CD4-positive, alpha-beta T cell (primary cell): ENCODE results near the gene AMFR. TPM values are rescaled to one million over a fixed set of nuclear protein-coding genes. Genes with fewer than 3 reads are reported as not detected.

ENCODE experiments used
- ATAC-seq: fragments of 200-7000 bp; cut with Tn5 transposase; one replicate; pipeline ENCODE4 v1.10.0; 2022; ENCODE audit warnings: mild to moderate bottlenecking; ENCODE audit not compliant: poor library complexity
- CTCF ChIA-PET: fragments of 350-600 bp; sonication (Branson Sonifier 250); formaldehyde crosslinking; loops from one replicate; lab custom pipeline; 2021; ENCODE audit warnings: antibody characterized with exemption, inconsistent platforms; lab: Charles Lee
- POLR2A ChIA-PET: fragments of 350-600 bp; sonication (Branson Sonifier 250); formaldehyde crosslinking; loops from one replicate; lab custom pipeline; 2021; ENCODE audit warnings: antibody characterized with exemption, inconsistent platforms; lab: Charles Lee
- DNase-seq, 14 experiments: peaks; one replicate each; pipeline ENCODE4 v3.0.0-alpha.2; 2013 to 2020; ENCODE audit warnings: mixed read lengths in 2 of 14
- H3K27ac ChIP-seq, 2 donors: one replicate each; pipeline versions ENCODE4 v1.5.1 to v1.7.0; 2013; ENCODE audit warnings: low read length in 2 of 2, low read depth in 1 of 2, mild to moderate bottlenecking in 1 of 2
- H3K27me3 ChIP-seq, 2 experiments: 1 replicate in 1 of 2; 2 replicates in 1 of 2; pipeline versions ENCODE4 v1.6.1 to v1.7.0; 2013; ENCODE audit warnings: low read length in 2 of 2, control low read depth in 1 of 2, mild to moderate bottlenecking in 1 of 2, moderate library complexity in 1 of 2; ENCODE audit not compliant: insufficient read depth in 2 of 2, control insufficient read depth in 1 of 2
- H3K36me3 ChIP-seq: one replicate; pipeline ENCODE4 v1.6.1; 2013; ENCODE audit warnings: low read length, control low read depth; ENCODE audit not compliant: insufficient read depth
- H3K4me1 ChIP-seq: one replicate; pipeline ENCODE4 v1.6.1; 2013; ENCODE audit warnings: low read length, control low read depth; ENCODE audit not compliant: insufficient read depth
- H3K4me3 ChIP-seq: one replicate; pipeline ENCODE4 v1.5.1; 2013; ENCODE audit warnings: mild to moderate bottlenecking, low read length, moderate library complexity
- H3K9me3 ChIP-seq, 2 experiments: 1 replicate in 1 of 2; 2 replicates in 1 of 2; pipeline versions ENCODE4 v1.6.1 to v1.7.0; 2013; ENCODE audit warnings: low read length in 2 of 2, mild to moderate bottlenecking in 2 of 2, control low read depth in 1 of 2, moderate library complexity in 1 of 2; ENCODE audit not compliant: control insufficient read depth in 1 of 2, insufficient read depth in 1 of 2
- H3K27ac Mint-ChIP-seq: one replicate; pipeline ENCODE4 v1.8.0; 2020; ENCODE audit warnings: mixed read lengths
- H3K27me3 Mint-ChIP-seq: one replicate; pipeline ENCODE4 v1.8.0; 2021; ENCODE audit warnings: mixed read lengths
- H3K36me3 Mint-ChIP-seq: one replicate; pipeline ENCODE4 v1.8.0; 2021; ENCODE audit warnings: low read depth, mixed read lengths
- H3K4me1 Mint-ChIP-seq: one replicate; pipeline ENCODE4 v1.8.0; 2021; ENCODE audit warnings: low read depth, mixed read lengths
- H3K4me3 Mint-ChIP-seq: one replicate; pipeline ENCODE4 v1.8.0; 2020; ENCODE audit warnings: mild to moderate bottlenecking, mixed read lengths
- H3K9me3 Mint-ChIP-seq: one replicate; pipeline ENCODE4 v1.8.0; 2020; ENCODE audit warnings: mixed read lengths
- intact Hi-C, 2 experiments: fragments of 100-400 bp; cut with DNase I in 1 of 2; cut with micrococcal nuclease in 1 of 2; formaldehyde crosslinking; loops; one replicate each; pipeline versions ENCODE4 v1.15.1 to v1.9.0; 2023 to 2025; cut with DNase I, micrococcal nuclease
- total RNA-seq, 174 experiments: library from RNA in 2 of 174; stranded (reverse) in 2 of 174; gene quantifications; one replicate each; pipeline ENCODE4 v1.2.3 and lab custom pipeline; 2021 to 2026
- TF ChIP-seq, protein P1 (sequence below): fragments of 200-600 bp; IDR thresholded peaks from one replicate; pipeline ENCODE4 v1.8.0; 2022; ENCODE audit warnings: antibody characterized with exemption, mild to moderate bottlenecking

The AMFR gene
- total RNA-seq, 2 experiments from 2014 or later, result 79.2 to 83.8 TPM

DNA sequence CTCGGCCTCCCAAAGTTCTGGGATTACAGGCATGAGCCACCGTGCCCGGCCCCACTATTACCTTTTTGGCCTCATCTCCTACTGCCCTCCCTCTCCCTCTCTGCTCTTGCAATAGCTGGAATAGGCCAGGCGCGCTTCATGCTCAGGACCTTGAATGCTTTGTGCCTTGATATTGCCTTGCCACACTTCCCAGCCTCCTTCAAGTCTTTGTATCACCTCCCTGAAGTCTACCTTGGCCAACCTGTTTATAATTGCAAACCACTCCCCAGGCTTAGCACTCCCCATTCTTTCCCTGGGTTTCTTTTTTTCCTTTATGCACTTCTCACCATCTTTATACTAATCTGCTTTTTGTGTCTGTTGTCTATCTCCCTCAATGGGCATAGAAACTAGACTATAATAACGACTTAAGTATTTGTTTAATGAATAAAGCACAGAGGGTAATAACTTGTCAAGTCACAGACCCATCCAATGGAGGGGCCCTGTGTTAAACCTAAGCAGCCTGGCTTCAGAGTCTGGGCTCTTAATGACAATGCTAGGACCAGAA lies 32.7 kb upstream of the AMFR start:
- DNase-seq (no peak), ATAC-seq (no peak)
- intact Hi-C loops, result no loop called here
- H3K9me3 Mint-ChIP-seq, result no peaks in the 10 kb centered on the region
- ChIA-PET CTCF (no interaction called here), POLR2A (no interaction called here)
- H3K27me3 ChIP-seq, result no peaks in the 10 kb centered on the region
- H3K4me1 ChIP-seq, result no peaks in the 10 kb centered on the region
- TF ChIP-seq, protein P1, sequence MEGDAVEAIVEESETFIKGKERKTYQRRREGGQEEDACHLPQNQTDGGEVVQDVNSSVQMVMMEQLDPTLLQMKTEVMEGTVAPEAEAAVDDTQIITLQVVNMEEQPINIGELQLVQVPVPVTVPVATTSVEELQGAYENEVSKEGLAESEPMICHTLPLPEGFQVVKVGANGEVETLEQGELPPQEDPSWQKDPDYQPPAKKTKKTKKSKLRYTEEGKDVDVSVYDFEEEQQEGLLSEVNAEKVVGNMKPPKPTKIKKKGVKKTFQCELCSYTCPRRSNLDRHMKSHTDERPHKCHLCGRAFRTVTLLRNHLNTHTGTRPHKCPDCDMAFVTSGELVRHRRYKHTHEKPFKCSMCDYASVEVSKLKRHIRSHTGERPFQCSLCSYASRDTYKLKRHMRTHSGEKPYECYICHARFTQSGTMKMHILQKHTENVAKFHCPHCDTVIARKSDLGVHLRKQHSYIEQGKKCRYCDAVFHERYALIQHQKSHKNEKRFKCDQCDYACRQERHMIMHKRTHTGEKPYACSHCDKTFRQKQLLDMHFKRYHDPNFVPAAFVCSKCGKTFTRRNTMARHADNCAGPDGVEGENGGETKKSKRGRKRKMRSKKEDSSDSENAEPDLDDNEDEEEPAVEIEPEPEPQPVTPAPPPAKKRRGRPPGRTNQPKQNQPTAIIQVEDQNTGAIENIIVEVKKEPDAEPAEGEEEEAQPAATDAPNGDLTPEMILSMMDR, result no peak
- peaks cover 73% of the 10 kb centered on the region for H3K36me3 ChIP-seq
- H3K27ac Mint-ChIP-seq, result no peak overlapping the region
- H3K36me3 Mint-ChIP-seq, result peaks cover 88% of the 10 kb centered on the region
- H3K27ac ChIP-seq, result no peak overlapping the region
- H3K9me3 ChIP-seq, result no peaks in the 10 kb centered on the region
- H3K4me3 Mint-ChIP-seq, result no peak overlapping the region
- H3K4me1 Mint-ChIP-seq, result peaks cover 22% of the 10 kb centered on the region
- H3K4me3 ChIP-seq, result no peak overlapping the region
- H3K27me3 Mint-ChIP-seq, result no peaks in the 10 kb centered on the region

DNA sequence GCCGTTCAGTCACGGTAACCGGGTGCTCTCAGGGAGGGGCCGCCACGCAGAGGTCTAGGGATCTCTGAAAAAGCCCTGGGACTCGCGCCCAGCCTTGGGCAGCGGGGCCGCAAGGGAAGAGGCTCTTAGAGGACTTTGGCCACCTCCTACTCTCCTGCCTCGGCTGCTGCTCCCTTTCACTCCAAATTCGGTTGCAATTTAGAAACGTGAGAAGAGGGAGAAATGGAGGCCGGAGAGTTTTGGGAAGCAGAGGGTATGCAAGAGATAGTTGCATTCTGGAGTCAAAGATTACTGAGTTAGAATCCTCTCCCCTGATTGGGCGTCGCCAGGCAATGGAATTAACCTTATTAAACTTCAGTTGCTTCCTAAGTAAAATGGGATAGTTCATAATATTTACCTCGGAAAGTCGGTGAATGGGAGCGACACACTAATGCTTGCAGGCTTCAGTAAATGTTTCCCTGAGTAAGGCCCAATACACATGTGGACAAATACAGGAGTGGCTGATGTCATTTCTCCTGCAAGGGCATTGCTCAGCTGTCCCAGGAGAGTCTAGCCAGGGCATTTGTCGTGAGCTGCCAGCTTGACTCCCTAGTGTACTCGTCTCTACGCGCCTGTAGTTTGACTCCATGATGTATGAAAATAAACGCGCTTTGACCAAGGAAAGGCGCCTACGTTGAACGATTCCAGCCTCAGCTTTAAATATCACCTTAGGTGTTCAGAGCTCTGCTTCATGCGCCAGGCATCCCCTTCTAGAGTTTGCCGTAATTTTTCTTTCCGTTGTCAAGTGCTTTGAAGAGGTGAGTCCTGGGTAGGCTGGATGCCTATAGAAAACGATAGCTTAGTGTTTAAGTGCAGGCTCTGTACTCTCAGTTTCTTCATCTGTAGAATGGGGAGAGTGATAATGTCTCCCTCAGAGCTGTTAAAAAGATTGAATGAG lies 26.7 kb upstream of the AMFR start:
- DNase-seq, result peak in 2 of 14 experiments; percentile 25 to 32
- H3K27me3 ChIP-seq, result no peaks in the 10 kb centered on the region
- H3K4me1 ChIP-seq, result peaks cover 20% of the 10 kb centered on the region
- H3K36me3 ChIP-seq, result peaks cover 41% of the 10 kb centered on the region
- intact Hi-C loops, result loop anchor here in 1 of 2 experiments (1.0 to 5.0 kb wide), 4 partner anchors 26 to 1745 kb away; partner anchors contain the start of genes CSNK2A2 and NUP93
- POLR2A ChIA-PET, result interaction anchor here (0.6 to 1.4 kb wide), 16 partner anchors 9 to 734 kb away, joined by 3 to 11 read pairs (median 4); partner anchors contain the start of genes BBS2, HERPUD1, MT2A and PSME3IP1
- TF ChIP-seq, protein P1, result no peak
- peak overlapping the region; percentile 91 for H3K4me3 ChIP-seq
- Mint-ChIP-seq H3K27ac (peak overlapping the region; percentile 83), H3K4me3 (peak overlapping the region; percentile 92), H3K9me3 (no peaks in the 10 kb centered on the region), H3K4me1 (peaks cover 70% of the 10 kb centered on the region), H3K27me3 (no peaks in the 10 kb centered on the region), H3K36me3 (peaks cover 68% of the 10 kb centered on the region)
- H3K27ac ChIP-seq, result peak overlapping the region; percentile 53 to 80
- H3K9me3 ChIP-seq, result no peaks in the 10 kb centered on the region
- CTCF ChIA-PET, result interaction anchor here (1.0 kb wide), 1 partner anchor 250 kb away, joined by 3 read pairs; no protein-coding TSS in a partner anchor
- peak; percentile 36 for ATAC-seq

DNA sequence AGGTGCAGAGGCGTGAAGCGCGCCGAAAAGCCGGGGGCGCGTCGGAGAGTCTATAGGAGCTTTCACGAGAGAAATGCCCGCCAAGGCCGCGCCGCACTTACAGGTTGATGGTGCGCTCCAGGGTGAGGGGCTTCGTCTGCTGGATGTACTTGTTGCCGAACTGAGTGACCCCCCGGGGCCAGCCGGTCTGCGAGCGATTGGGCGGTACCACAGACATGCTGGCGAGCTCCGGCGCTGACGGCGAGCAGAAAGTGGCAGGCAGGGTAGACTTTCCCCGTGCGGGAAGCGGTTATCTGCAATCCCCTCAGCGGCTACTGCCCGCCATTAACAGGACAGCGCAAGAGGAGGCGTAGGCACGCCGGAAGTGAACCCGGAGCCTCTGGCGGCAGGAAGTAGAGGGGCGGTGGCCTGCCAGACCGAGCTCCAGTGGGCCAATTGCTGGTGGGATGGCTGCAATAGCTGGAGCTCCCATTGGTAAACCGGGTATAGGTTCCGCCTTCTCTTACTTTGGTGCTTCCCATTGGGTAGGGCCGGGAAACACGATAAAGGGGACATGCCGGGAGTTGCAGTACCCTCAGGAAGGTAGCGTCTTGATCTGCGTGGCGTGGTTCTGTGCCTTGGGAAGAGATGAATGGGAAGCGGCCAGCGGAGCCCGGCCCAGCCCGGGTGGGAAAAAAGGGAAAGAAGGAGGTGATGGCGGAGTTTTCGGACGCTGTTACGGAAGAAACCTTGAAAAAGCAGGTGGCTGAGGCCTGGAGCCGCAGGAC lies 25.8 kb upstream of the AMFR start, which contains the start of the genes NUDT21 and OGFOD1:
NUDT21 (minus strand) TSS at position 347 of the 767 bp plus-strand sequence; CDS start at position 217, 130 bp downstream.
OGFOD1 (plus strand) TSS at position 569 of the 767 bp plus-strand sequence; CDS start at position 628, 59 bp downstream.
- ATAC-seq (peak; percentile 98), DNase-seq (peak; percentile 81 to 98 (median 88))
- peaks cover 40% of the 10 kb centered on the region for H3K36me3 ChIP-seq
- H3K4me1 Mint-ChIP-seq, result peaks cover 70% of the 10 kb centered on the region
- peak within 1 kb of the TSS; percentile 92 for H3K4me3 Mint-ChIP-seq
- POLR2A ChIA-PET, result interaction anchor here (0.6 to 1.4 kb wide), 18 partner anchors 9 to 735 kb away, joined by 3 to 11 read pairs (median 4); partner anchors contain the start of genes BBS2, HERPUD1, MT2A and PSME3IP1
- no peaks in the 10 kb centered on the region for H3K27me3 ChIP-seq
- H3K27me3 Mint-ChIP-seq, result no peaks in the 10 kb centered on the region
- peak within 1 kb of the TSS; percentile 83 for H3K27ac Mint-ChIP-seq
- H3K36me3 Mint-ChIP-seq, result peaks cover 68% of the 10 kb centered on the region
- peak within 1 kb of the TSS; percentile 58 to 80 for H3K27ac ChIP-seq
- TF ChIP-seq, protein P1, result no peak
- H3K4me3 ChIP-seq, result peak within 1 kb of the TSS; percentile 91
- H3K4me1 ChIP-seq, result peaks cover 20% of the 10 kb centered on the region
- no peaks in the 10 kb centered on the region for H3K9me3 Mint-ChIP-seq
- no peaks in the 10 kb centered on the region for H3K9me3 ChIP-seq
- CTCF ChIA-PET, result interaction anchor here (1.0 kb wide), 1 partner anchor 251 kb away, joined by 3 read pairs; no protein-coding TSS in a partner anchor
- intact Hi-C loops, result loop anchor here in 1 of 2 experiments (5.0 kb wide), 3 partner anchors 66 to 1746 kb away; partner anchors contain the start of genes CSNK2A2 and NUP93
